Stimulated activated CD4-positive, alpha-beta T cell treated with anti-CD3 and anti-CD28 coated beads, TNF-alpha, amount 100 ng/mL, for 48 hours (primary cell): ENCODE data around the gene EXOC3L1.
A peak's percentile ranks its signal among the peaks of the same experiment; 100 is the strongest.

ENCODE experiments used
- DNase-seq, 3 donors: peaks; one replicate each; pipeline ENCODE4 v3.0.0-alpha.2; 2020; ENCODE audit warnings: low read depth in 3 of 3

EXOC3L1 gene

DNA sequence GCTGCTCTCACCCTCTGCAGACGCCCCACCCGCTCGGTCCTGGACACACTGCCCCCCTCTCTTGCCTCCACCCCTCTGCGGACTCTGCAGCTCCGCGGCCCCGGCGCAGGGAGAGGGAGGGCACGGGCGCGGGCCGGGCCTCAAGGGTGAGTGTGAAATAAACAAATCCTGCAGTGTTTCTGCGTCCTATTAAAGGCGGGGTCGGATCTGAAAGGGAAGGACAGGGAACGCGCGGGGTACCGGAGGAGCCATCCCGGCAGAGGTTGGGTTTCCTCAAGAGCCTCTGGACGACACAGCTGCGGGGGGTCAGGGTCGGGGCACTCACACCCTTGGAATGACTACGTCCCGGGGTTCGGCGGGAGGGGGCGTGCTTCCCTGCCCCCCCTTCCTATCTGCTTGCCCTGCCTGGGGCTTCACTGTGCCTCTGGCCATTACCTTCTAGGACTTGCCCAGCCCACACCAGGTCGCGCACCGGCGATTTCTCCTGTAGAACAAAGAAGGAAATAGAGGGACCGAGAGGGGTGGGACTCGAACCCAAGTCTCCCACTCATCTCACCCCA lies 25.9 kb downstream of the EXOC3L1 start:
- DNase-seq = no peak

- DNase-seq = no peak
Measured at GRCh38 chr16:67163164-67163998, 26.6 kb downstream of the EXOC3L1 start.

GRCh38 chr16:67162506-67163163 lies 27.3 kb downstream of the EXOC3L1 start:
- DNase-seq = no peak

GRCh38 chr16:67161595-67162058 lies 28.3 kb downstream of the EXOC3L1 start:
- DNase-seq = no peak

DNA sequence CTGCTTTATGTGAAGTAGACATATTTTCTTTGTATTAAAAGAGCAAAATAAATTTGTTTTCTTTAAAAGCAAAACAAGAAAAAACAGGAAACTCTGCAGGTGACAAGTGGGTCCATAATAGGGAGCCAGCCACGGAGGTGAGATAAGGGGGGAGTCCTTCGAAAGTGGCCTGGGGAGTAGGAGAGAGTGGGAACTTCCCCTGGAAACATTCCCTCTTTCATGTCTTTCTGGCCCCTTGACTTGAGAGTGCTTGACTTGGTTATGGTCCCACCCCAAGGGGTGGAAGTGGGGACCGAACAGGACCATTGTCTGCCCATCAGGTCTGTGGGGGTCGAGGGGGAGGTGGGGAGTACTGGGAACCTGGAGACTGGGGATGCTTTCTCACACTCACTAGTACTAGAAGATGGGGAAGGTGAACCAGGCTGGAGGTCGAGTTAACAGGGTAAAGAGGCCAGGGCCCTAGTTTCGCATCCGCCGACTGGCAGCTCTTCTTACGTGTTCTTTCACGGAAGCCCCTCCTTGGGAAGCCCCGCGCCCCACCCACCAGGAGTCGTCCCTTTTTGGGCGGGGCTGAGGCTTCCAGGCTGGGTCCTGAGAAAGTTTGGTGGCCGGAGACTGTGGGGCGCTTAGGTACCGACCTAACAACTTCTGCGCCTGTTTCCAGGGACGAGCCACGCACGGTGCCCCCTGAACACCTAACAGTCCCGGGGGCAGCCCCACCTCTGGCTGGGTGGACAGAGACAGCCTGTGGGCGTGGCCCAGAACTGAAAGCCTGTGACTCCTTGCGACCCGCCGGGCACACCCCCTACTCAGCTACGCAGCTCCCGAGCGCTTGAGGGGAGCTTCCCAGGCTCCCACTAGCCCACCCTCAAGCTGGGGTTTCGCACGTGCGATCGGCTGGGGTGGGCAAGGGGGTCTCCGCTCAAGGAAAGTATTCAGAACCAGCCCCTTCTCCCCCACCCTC lies 31.0 kb downstream of the EXOC3L1 start:
- DNase-seq = peak in 2 of 3 donors; percentile 61 to 77

- DNase-seq = no peak
Measured at GRCh38 chr16:67157892-67158635, 31.9 kb downstream of the EXOC3L1 start.

- no peak for DNase-seq
Measured at GRCh38 chr16:67157106-67157748, 32.7 kb downstream of the EXOC3L1 start.

DNA sequence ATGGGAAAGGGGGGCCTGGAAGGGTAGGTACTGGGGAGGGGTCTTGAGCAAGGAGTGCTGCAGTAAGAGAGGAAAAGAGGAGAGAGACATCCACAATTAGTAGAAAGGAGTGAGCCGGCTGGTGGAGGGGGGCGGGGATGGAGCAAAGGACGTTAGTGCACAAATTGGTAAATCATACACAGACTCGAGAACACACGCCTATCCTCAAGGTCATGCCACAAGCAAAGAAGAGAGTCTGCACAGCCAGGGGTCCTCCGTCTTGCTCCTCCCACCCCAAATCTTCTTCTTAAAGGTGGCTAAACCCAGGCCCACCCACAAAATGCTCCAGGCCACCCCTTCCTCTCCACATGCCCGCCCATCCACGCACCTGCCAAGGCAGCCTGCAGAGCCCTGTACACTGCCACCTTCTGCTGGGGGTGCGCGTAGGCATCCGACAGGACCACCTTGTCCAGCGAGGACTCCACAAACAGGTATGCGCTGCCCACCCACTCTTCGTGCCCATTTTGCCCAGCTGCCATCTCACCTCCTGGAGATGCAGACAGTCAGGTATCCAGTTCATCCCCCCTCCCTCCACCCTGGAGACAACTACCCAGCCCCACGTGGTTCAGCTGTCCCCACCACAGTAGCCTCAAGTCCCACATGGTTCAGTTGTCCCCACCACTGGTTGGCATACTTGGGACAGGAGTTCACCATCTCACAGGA lies 33.6 kb downstream of the EXOC3L1 start:
- no peak for DNase-seq

DNA sequence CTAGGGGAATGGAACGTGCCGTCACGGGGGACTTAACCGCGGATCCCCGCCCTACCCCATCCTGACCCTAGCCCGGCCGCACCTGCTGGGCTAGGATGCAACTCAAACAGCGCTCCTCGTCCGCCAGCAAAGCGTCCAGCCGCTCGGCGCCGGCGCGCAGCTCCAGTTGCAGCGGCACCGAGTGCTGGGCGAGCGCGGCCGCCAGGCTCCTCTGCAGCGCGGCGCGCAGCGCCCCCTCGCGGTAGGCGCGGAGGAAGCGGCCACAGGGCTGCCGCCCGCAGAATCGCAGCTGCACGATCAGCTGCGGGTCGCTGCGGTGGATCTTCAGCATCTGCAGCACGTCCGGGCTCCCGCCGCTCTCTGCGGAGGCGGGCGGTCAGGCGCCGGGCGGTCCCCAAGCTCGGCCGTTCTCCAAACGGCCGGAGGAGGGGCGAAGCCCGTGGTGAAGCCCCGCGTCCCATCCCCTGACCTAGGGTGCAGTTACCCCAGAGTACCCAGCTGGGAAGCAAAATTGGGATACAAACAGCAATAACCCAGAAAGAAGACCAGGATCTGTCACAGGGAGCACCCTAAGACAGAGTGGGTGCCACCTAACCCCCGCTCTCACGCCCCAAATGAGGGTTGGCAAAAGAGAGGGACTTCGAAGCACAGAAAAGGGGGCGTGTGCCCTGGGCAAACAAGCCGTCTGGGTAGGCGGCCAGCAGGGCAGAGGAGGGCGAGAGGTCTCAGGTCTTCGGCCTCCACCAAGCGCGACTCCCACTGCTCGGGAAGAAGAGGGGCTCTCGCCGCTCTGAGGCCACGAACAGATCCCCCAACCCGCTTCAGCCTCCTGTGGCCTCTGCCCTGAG lies 34.4 kb downstream of the EXOC3L1 start:
- DNase-seq = peak in 2 of 3 donors; percentile 61 to 71

DNA sequence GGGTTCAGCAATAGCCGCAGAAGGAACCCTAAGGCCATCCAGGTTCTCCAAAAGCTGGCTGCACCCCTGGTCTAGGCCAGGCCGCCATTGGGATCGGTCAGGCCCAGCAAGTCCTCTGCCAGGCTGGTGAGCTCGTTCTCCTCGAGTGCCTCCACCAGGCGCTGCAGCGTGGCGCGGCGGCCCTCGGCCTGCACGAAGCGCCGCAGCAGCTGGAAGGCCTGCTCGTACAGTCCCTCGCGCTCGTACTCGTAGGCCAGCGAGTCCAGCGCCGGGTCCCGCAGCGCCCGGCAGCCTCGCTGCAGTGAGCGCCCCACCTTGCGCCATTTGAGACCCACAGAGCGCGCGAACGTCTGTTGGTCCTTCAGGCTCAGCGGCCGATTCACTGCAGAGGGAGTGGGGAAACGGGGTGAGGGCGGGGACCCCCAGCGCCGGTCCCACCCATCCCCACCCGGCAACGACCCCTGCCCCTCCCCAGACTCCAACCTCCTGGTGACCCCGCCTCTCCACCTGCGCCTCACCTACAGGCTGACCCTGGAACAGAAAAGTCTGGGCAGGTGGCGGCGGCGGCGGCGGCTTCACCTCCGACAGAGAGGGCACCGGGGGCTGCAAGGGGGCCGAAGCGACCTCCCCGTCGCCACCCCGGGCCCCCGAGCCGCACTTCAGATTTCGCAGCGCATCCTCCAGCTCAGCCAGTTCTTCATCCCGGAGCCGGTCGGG lies 35.2 kb downstream of the EXOC3L1 start:
- no peak for DNase-seq

GRCh38 chr16:67151431-67152097 lies 38.4 kb downstream of the EXOC3L1 start:
- DNase-seq = no peak

DNA sequence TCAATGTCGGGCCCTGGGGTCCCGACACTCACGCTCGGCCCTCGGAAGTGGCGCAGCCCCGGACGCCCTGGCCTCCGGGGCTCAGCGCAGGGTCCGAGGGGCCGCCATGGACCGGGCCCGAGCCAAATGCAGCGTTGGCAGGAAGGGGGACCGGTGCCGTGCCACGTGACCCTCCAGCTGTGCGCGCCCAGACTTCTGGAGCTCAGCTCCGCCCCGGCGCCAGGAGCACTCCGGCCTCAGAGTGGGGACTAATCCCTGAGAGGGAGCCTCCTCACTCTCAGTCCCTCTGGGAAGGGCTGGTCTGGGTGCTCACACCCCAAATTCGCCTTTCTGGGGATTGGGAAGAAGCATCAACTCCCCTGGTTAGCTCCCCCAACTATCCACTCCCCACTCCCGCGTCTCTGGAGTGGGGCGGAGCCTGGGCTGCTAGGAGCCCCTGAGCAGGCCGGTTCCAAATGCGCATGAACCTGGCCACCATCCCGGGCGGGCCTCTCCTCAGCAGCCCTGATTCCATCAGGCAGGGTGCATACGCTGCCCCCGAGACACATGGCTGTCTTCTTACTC lies 39.0 kb downstream of the EXOC3L1 start, which contains the start of gene B3GNT9:
TSS of gene B3GNT9 (minus strand) at position 166 of the 564 bp plus-strand sequence. CDS start 513 bp downstream, outside the sequence.
- no peak for DNase-seq

GRCh38 chr16:67150047-67150832 lies 39.7 kb downstream of the EXOC3L1 start:
- DNase-seq = no peak

GRCh38 chr16:67149276-67150046 lies 40.5 kb downstream of the EXOC3L1 start:
- DNase-seq = no peak

- DNase-seq = no peak
Measured at GRCh38 chr16:67148656-67149275, 41.2 kb downstream of the EXOC3L1 start.
